Heart left ventricle (tissue), 16 donors: ENCODE measurements around the gene DESI2. TPM values are rescaled to one million over a fixed set of nuclear protein-coding genes. Genes with fewer than 3 reads are reported as not detected.

ENCODE experiments used
- ATAC-seq, 4 donors: fragments of 200-7000 bp; cut with Tn5 transposase; one replicate each; pipeline ENCODE4 v1.9.1; 2020 to 2022; ENCODE audit warnings: moderate library complexity in 4 of 4, mild to moderate bottlenecking in 3 of 4, moderate number of reproducible peaks in 1 of 4
- DNase-seq, 5 donors: peaks; one replicate each; pipeline ENCODE4 v3.0.0-alpha.2; 2020
- H3K27ac ChIP-seq, 12 donors: fragments of 200-600 bp; sonication (generic) in 4 of 12; one replicate each; pipeline versions ENCODE4 v1.5.0 to v1.8.0; 2016 to 2022; ENCODE audit warnings: mild to moderate bottlenecking in 2 of 12
- H3K27me3 ChIP-seq, 9 donors: fragments of 200-600 bp; sonication (generic) in 2 of 9; one replicate each; pipeline versions ENCODE4 v1.5.1 to v1.8.0; 2016 to 2022; ENCODE audit warnings: mild to moderate bottlenecking in 3 of 9
- H3K36me3 ChIP-seq, 9 donors: fragments of 200-600 bp; sonication (generic) in 2 of 9; one replicate each; pipeline versions ENCODE4 v1.5.0 to v1.8.0; 2018 to 2022; ENCODE audit warnings: mild to moderate bottlenecking in 2 of 9
- H3K4me1 ChIP-seq, 12 donors: fragments of 200-600 bp; sonication (generic) in 4 of 12; one replicate each; pipeline versions ENCODE4 v1.5.0 to v1.8.0; 2016 to 2022; ENCODE audit warnings: mild to moderate bottlenecking in 3 of 12
- H3K4me3 ChIP-seq, 12 donors: fragments of 200-600 bp; sonication (generic) in 4 of 12; one replicate each; pipeline versions ENCODE4 v1.5.0 to v1.8.0; 2017 to 2022; ENCODE audit warnings: mild to moderate bottlenecking in 9 of 12, moderate library complexity in 4 of 12
- H3K9me3 ChIP-seq, 12 donors: fragments of 200-600 bp; sonication (generic) in 4 of 12; one replicate each; pipeline versions ENCODE4 v1.5.0 to v1.8.0; 2016 to 2022; ENCODE audit warnings: mild to moderate bottlenecking in 1 of 12
- POLR2A ChIP-seq, 2 donors: fragments of 450-650 bp; IDR thresholded peaks; one replicate each; pipeline ENCODE4 v1.6.1; 2017; ENCODE audit warnings: antibody characterized with exemption in 2 of 2, mild to moderate bottlenecking in 2 of 2, moderate library complexity in 2 of 2
- WGBS, 4 donors: extraction: QIAGEN DNeasy Blood & Tissue Kit in 2 of 4; methylation state at CpG; one replicate each; pipeline versions ENCODE4 v1.1.5 to v1.1.7; 2013 to 2018; 5-methylcytosine and 5-hydroxymethylcytosine counted together
- intact Hi-C, 10 donors: fragments of 100-400 bp; cut with DNase I; formaldehyde crosslinking; loops; one replicate each; pipeline versions ENCODE4 v1.11.1 to v1.14.2; 2022
- polyA plus RNA-seq, 2 donors: library from polyadenylated mRNA; stranded (reverse); fragments of 200-250 nt; gene quantifications; one replicate each; pipeline ENCODE4 v1.2.3, GENCODE V29; 2013
- total RNA-seq, 9 donors: library from RNA; depleted of rRNA in 2 of 9; stranded (reverse); fragments of >200 nt in 2 of 9; fragmentation: NEBNext Ultra II Directional in 3 of 9; extraction: Animal tissue kit (Norgen Biotek cat#: 25700) in 3 of 9; gene quantifications; one replicate each; pipeline versions ENCODE4 v1.1.0 to v1.2.4, GENCODE V29; 2016 to 2023
- TF ChIP-seq, protein P1 (sequence below), 12 donors: fragments of 200-600 bp; sonication (generic) in 4 of 12; IDR thresholded peaks; one replicate each; pipeline versions ENCODE4 v1.5.0 to v1.8.0; 2018 to 2022; ENCODE audit warnings: antibody characterized with exemption in 12 of 12, mild to moderate bottlenecking in 5 of 12
- donor health status: ischemic (EF 13 %, LVEDD 7.1; RV severe dilation, severe dysfunction).
- donor health status: healthy with polysubstance abuse.
- donor health status: DM: no; HTN: yes; CAD: no.
- donor health status: DM: no; HTN: no; CAD: no.
- donor health status: ischemic (EF 25% LVEDD 6.9; RV normal size, moderate dysfunction).
- donor health status: ischemic (EF 25% LVEDD 5.7; RV mildly dilated, moderate dysfunction).
- donor health status: healthy.
- donor health status: DM: yes; HTN: yes; CAD: no.
- donor health status: ischemic (EF 35%, LVEDD 5.7; RV mildly dilated, moderate dysfunction).
- donor health status: nonischemic (EF 11% LVEDD 7.7; RV severe dilation, severe dysfunction).
- donor health status: DM: yes; HTN: yes; CAD: no.
- donor health status: PGD.
- donor health status: ischemic (EF 29% LVEDD 5.4; RV normal size, mild dysfunction).
- donor health status: nonischemic (EF 23%, LVEDD 6.1; RV moderate dilation, normal function).

The DESI2 gene
- total and polyA plus RNA-seq, 11 donors, result 8.2 to 34.2 (median 22.4) TPM

DNA sequence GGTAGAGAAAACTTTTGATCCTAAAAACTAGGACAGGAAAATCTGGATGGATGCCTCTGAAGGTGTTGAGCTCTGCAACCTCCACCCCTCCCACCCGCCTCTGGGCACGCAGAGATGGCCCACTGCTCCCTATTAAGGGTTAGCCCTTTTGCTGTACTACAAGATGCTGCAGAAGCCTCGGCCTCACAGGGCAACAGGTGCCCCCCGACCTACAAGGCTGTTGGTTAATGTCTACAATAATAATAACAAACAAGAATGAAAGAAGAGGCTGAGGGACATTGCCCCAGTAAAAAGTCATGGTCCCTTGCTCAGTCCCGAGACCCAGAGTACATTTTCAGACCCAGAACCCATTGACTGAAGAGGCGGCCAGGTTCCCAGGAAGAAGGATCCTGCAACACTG lies 7.5 kb upstream of the DESI2 start:
- H3K4me3 ChIP-seq, result no peak overlapping the region
- no peak overlapping the region for H3K27ac ChIP-seq
- no peaks in the 10 kb centered on the region for H3K36me3 ChIP-seq
- no peaks in the 10 kb centered on the region for H3K4me1 ChIP-seq
- no peak for TF ChIP-seq POLR2A (IDR thresholded peaks at IDR 0.05)
- TF ChIP-seq, protein P1, sequence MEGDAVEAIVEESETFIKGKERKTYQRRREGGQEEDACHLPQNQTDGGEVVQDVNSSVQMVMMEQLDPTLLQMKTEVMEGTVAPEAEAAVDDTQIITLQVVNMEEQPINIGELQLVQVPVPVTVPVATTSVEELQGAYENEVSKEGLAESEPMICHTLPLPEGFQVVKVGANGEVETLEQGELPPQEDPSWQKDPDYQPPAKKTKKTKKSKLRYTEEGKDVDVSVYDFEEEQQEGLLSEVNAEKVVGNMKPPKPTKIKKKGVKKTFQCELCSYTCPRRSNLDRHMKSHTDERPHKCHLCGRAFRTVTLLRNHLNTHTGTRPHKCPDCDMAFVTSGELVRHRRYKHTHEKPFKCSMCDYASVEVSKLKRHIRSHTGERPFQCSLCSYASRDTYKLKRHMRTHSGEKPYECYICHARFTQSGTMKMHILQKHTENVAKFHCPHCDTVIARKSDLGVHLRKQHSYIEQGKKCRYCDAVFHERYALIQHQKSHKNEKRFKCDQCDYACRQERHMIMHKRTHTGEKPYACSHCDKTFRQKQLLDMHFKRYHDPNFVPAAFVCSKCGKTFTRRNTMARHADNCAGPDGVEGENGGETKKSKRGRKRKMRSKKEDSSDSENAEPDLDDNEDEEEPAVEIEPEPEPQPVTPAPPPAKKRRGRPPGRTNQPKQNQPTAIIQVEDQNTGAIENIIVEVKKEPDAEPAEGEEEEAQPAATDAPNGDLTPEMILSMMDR (IDR thresholded peaks at IDR 0.05), result no peak
- peaks cover 0 to 6% (median 0%) of the 10 kb centered on the region in 9 donors for H3K27me3 ChIP-seq
- 76 to 95% (median 80%) methylated on average over 5 to 6 of the region's 6 CpGs for WGBS, 4 donors
- intact Hi-C loops, result no loop called here
- no peaks in the 10 kb centered on the region for H3K9me3 ChIP-seq
- ATAC-seq, result no peak
- DNase-seq, result no peak

DNA sequence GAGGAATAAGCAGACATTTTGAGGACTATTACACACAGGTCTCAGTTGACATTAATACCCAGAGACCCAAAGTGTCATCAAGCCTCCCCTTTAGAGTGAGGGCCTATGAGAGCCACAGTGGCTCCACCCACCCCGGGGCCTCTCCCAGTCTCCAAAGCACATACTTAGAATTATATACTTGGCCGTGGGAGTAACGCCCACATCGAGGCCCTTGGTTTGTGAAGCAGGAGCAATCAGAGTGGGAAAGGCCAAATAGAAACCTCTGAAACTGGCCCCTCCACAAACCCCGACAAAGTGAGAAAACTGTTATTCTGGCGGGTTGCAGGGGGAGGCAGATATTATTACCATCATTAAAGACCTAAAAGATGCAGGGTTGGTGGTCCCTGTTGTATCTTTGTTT lies 7.0 kb upstream of the DESI2 start:
- no peak for DNase-seq
- 74 to 76% (median 75%) methylated on average over 5 to 6 of the region's 6 CpGs for WGBS, 4 donors

DNA sequence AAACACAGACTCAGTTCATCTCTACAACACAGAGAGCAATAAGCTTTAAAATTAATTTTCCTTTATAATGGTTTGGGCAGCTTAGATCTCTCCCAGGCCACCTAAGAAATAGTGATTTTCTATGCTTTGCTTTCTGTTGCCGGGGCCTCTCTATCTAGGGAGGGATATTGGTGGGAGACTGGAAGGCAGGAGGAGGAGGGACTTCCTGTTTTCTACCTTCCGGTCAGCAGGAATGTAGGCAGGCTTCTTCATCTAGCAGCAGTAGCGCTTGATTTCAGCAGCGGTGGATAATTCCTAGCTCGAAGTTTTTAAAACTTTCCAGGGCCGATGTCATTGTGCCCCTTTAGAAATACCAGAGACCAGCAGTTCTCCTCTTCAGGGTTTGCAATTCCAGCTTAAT lies 5.1 kb upstream of the DESI2 start:
- intact Hi-C loops, result no loop called here
- no peaks in the 10 kb centered on the region for H3K36me3 ChIP-seq
- H3K4me3 ChIP-seq, result no peak overlapping the region
- 65 to 80% (median 73%) methylated on average over 6 of the region's 6 CpGs for WGBS, 4 donors
- no peaks in the 10 kb centered on the region for H3K27me3 ChIP-seq
- no peaks in the 10 kb centered on the region for H3K9me3 ChIP-seq
- no peak for ATAC-seq
- no peak overlapping the region for H3K27ac ChIP-seq
- no peak for TF ChIP-seq POLR2A (IDR thresholded peaks at IDR 0.05)
- TF ChIP-seq, protein P1 (IDR thresholded peaks at IDR 0.05), result no peak
- DNase-seq, result no peak
- H3K4me1 ChIP-seq, result peaks cover 0 to 7% (median 0%) of the 10 kb centered on the region in 12 donors

More for the DNA sequence above, 7.0 kb upstream of the DESI2 start:
- H3K27ac ChIP-seq, result no peak overlapping the region
- H3K4me3 ChIP-seq, result no peak overlapping the region
- intact Hi-C loops, result no loop called here
- no peaks in the 10 kb centered on the region for H3K9me3 ChIP-seq
- peaks cover 0 to 6% (median 0%) of the 10 kb centered on the region in 9 donors for H3K27me3 ChIP-seq
- TF ChIP-seq POLR2A (IDR thresholded peaks at IDR 0.05), result no peak
- TF ChIP-seq, protein P1 (IDR thresholded peaks at IDR 0.05), result no peak
- no peak for ATAC-seq
- H3K36me3 ChIP-seq, result no peaks in the 10 kb centered on the region
- H3K4me1 ChIP-seq, result no peaks in the 10 kb centered on the region

DNA sequence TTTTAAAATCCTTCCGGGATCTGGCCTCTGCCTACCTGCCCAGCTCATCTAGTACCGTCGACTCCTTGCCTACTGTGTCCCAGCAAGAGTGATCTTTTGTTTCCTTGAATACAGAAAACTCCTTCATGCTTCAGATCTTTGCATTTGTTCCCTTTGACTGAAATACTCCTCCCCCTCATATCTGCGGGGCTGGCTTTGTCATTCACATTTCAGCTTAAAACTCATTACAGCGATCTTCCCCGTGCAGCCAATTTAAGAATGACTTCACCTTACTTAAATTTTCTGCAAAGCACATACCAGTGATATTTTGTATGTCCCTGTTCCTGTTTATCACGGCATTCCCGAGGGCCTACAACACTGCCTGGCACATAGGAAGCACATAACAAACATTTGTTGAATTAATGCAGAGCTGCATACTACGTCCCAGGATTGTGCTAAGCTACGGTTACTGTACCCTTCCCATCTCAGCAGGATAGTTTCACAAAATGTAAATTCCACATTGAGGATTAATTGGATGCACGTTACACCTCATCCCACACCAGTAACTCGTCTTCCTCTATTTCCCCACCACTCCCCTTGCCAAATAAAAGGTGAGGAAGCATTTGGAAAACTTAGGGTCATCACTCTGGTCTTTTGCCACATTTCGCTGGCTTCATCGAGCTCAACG lies 837 bp upstream of the DESI2 start:
- peak overlapping the region; percentile 33 to 98 (median 94) for H3K27ac ChIP-seq
- H3K36me3 ChIP-seq, result peaks cover 0 to 5% (median 0%) of the 10 kb centered on the region in 9 donors
- intact Hi-C loops, result loop anchor here in 8 of 10 donors (1.0 to 10.0 kb wide), 13 partner anchors 21 to 391 kb away; partner anchors contain the start of genes ADSS2 (in 6 of the 8), CATSPERE (in 2 of the 8), COX20 (in 1 of the 8) and HNRNPU (in 1 of the 8)
- H3K9me3 ChIP-seq, result no peaks in the 10 kb centered on the region
- peaks cover 0 to 40% (median 23%) of the 10 kb centered on the region in 12 donors for H3K4me1 ChIP-seq
- ATAC-seq (peak in 1 of 4 donors; percentile 1), DNase-seq (no peak)
- no peak for TF ChIP-seq POLR2A (IDR thresholded peaks at IDR 0.05)
- TF ChIP-seq, protein P1 (IDR thresholded peaks at IDR 0.05), result no peak
- H3K4me3 ChIP-seq, result peak overlapping the region; percentile 27 to 99 (median 88)
- no peaks in the 10 kb centered on the region for H3K27me3 ChIP-seq
- WGBS, 4 donors, result 37 to 43% (median 41%) methylated on average over 15 of the region's 15 CpGs
